HG03432 (cell line): ENCODE data around the gene DOK7.
"Not testable (repeated sequence)": the region's sequence is repeated elsewhere in the genome, so short reads cannot be mapped to it uniquely, and the experiment has no call there.

Experiments used
- ATAC-seq: cut with Tn5 transposase; IDR thresholded peaks from one replicate; pipeline ENCODE4 v1.9.1; 2021; ENCODE audit warnings: mild to moderate bottlenecking, moderate library complexity; ENCODE audit not compliant: unreplicated experiment

The DOK7 gene

DNA sequence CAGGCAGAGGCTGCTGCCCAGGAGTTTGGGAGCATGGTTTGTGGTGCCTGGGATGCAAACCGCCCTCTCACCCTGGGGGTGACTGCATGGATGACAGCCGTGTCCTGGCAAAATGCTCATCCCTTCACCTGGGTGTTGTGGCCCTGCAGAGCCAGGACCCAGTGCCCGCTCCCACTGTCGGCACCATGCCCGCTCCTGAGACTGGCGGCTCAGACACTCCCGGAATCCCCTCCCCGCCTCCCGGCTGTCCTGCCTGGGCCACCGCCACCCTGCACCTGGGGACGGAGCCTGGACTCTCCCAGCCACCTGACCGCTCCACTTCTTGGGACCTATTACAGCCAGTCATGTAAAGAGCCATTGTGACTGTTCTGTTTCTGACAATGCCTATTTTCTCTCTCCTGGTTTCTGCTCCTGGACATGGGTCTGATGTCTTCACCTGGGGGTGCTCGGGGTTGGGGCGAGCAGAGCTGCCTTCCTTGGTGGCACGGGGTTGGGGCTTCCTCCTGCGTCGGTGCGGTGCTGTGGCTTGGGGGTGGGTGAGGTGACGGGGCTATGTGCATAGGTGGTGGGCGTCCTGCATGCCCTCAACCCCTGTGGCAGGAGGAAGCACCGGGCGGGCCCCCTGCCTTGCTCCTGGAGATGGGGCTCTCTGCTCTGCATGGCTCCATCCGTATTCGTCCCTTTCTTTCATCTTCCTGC lies 38.2 kb downstream of the DOK7 start:
- ATAC-seq: no peak

DNA sequence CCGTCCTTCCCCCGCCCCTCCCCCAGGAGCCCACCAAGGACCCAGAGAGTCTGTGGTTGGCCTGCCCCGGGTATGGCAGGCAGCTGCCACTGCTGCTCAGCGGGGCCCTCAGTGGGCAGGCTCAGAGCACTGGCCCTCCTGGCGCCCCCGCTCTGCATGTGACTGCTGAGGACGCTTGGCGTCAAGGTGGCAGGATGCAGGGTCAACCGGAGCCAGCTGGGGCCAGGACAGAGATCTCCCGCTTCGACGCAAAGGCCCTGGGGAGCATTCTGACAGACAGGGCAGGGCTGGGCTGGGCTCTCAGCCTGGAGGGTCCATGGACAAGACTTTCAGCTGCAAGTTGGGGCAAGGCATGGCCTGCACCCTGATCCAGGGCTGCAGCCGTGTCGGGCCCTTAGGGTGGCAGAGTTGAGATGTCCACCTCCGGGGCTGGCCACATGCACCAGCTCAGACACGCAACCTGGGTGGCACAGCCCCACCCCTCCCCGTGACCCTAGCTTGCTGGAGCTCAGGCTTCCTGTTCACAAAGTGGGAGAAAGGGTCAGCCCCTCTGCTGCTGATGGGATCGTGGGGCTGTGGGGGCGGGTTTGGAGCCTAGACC lies 38.8 kb downstream of the DOK7 start:
- no peak for ATAC-seq

GRCh38 chr4:3502941-3503936 lies 40.1 kb downstream of the DOK7 start:
- ATAC-seq: no peak

GRCh38 chr4:3505231-3505630 lies 42.1 kb downstream of the DOK7 start:
- no peak for ATAC-seq

- no peak for ATAC-seq
Observed at GRCh38 chr4:3508542-3508941, 45.4 kb downstream of the DOK7 start.

DNA sequence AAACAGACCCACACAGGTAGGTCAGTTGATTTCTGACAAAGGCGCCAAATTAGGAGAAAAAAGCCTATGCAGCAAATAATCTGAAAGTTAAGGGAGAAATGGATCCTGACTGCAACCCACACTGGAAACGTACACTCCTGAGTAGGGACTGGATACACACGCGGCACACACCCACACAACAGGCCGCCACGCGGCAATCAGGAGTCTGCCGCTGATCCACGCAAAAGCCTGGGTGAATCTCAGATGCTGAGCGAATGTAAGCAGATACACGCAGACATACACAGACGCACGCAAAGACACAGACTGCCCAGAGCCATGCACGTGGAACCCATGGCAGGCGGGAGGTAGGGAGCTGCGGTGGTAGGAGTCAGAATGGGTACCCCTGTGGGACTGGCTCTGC lies 47.4 kb downstream of the DOK7 start:
- no peak for ATAC-seq

- no peak for ATAC-seq
Observed at GRCh38 chr4:3511187-3511586, 48.1 kb downstream of the DOK7 start.

- not testable (repeated sequence) for ATAC-seq
Observed at GRCh38 chr4:3511601-3512000, 48.5 kb downstream of the DOK7 start.

DNA sequence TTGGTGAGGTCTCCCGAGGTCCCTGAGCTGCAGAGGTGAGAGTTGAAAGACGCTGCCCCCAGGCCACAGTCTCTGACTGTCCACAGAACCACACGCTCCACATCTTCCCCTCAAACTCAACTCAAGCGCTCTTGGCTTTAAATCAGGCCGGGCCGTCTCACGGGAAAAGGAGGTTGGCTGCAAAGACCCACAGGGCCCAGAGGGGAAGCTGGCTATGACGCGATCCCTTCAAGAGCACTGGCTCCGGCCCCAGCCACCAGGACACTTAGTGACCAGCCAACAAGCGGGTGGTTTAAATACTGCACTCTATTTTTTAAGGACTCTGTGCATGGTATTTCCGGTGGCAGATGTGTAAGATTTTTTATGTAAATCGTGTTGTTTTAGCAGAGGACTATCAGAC lies 49.2 kb downstream of the DOK7 start:
- no peak for ATAC-seq

GRCh38 chr4:3512719-3513118 lies 49.6 kb downstream of the DOK7 start:
- no peak for ATAC-seq

- ATAC-seq: no peak
Observed at GRCh38 chr4:3513807-3514206, 50.7 kb downstream of the DOK7 start.

DNA sequence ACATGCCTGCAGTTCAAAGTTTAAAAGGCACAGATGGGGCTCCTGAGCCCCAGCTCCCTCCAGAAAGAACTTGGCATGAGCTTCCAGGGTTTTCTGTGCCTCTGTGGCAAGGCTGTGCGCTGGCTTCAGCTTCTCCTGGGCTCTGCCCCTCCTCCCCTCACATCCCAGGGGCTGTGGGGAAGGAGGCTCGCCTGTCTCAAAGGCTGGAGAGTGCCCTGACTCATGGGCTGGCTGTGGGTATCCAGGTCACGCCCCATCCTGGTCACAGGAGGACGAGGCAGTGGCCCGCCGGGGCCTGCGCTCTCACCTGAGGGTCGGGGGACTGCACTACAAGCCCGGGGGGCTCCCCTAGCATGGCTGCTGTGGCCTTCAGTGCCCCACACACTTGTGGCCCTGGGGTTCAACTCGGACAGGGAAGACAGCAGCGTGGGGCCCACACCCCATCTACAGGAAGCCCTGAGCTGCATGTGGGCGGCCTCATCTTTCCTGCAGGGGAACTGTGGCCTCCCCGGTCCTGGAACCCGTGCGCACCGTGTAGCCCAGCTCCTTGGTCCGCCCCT lies 51.2 kb downstream of the DOK7 start:
- no peak for ATAC-seq

- no peak for ATAC-seq
Observed at GRCh38 chr4:3514806-3515501, 51.8 kb downstream of the DOK7 start.

DNA sequence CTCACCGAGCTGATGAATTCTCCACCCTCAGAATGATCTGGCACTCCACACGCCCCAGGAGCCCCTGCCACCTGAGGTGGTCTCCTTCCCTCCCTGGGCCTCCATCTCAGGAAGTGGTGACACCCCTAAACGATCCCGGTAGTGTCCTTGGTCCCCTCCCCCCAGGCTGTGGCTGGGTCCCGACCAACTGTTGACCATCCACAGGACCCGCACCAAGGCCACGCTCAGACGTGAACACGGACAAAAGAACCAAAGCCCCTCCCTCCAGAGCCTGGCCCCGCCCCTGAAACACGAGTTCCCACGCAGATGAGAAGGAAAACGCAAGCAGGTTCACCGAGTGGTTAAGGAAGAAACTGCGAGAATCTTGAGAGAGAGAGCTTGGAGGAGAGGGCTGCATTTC lies 52.5 kb downstream of the DOK7 start:
- ATAC-seq: no peak

DNA sequence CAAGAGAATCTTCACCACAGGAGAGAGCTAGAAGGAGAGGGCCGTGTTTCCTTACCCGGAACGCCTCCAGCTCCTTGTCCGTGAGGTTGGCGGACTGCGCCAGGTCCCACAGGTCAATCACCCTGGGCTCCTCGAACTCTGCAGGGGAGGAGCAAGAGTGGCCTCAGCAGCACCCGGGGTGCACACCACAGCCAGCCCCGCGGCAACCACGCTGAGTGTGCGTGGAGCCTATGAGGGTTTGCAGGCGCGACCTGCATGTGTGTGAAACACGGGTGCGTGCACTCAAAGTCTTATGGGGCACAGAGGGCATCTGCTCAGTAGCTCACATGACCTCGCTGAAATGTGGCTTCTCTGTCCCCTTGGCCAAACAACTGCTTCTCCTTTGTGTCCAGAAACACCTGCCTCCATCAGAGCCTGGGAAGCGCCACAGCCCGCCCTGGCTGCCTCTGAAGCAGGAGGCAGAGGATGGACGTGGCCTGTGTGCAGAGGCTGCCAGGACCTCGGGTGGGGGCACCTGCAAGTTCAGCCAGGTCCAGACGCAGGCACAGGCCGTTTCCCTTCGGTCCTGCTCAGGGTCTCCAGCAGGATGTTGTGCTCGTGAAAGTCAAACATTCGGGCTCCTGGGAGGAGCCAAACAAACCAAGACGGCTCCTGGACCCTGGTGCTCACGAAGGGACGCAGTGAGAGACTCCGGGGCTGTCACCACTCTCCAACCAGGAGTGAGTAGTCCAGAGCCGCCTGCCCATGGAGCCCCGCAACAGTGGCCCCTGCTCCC lies 53.1 kb downstream of the DOK7 start:
- no peak for ATAC-seq

- no peak for ATAC-seq
Observed at GRCh38 chr4:3516836-3517730, 54.0 kb downstream of the DOK7 start.

DNA sequence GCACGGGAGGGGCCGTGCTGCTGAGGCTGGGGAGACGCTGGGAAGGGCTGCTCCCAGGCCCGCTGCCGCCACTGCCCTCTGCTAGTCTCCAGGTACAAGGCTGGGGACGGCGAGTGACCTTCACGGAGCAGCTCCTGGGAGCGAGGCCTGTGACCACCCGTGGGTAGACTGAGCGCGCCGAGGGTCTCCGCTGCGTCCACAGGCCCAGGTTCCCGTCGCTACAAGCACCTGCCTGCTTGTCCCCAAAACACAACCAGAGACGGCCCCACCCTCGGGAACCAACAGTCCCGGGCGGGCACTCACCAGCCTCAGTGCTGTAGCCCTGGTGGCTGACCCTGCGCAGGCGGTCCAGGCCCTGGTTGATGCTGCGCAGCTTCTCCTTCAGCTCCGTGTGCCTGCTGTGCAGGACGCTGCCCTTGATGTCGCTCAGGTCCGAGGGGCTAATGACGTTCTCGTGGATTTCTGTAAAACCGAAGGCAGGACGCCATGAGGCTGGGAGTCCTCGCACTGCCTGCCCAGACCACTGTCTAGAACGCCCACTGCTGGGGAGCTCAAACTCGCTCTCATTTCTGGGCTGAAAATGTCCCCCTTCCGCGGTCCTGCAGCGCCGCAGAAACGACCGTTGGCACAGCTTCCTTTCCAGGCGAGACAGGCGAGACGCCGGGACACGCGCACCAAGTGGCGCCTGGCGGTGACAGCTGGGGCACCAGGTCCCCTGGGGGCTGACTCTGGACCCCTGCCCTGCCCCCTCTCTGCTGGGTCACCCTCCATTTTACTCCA lies 54.8 kb downstream of the DOK7 start:
- ATAC-seq: no peak

DNA sequence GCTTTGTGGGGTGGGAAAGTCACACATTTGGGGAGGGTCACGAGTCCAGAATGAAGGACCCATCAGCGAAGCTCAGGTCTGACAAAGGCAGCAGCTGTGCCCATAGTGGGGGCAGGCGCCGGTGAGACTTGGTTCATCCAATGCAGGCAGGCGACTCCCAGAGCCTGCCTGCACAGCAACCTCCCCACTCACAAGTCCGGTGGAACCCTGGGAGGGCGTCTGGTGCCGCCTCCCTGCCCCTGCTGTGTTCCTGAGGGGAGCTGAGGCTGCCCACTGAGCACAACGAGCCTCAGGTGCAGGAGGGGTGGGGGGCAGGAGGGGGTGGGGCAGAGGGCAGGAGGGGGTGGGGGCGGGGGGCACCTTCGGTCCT lies 55.4 kb downstream of the DOK7 start:
- no peak for ATAC-seq
